CD4-positive, alpha-beta T cell treated with Interferon alpha-2 for 1 hour (primary cell): ENCODE data around the gene TMEM178B.
"Not testable (repeated sequence)": the region's sequence is repeated elsewhere in the genome, so short reads cannot be mapped to it uniquely, and the experiment has no call there.

Source experiments
- DNase-seq, 2 donors: peaks; one replicate each; pipeline ENCODE4 v3.0.0-alpha.2; 2020 to 2022

TMEM178B gene

GRCh38 chr7:141397236-141398163 is 323.6 kb downstream of the TMEM178B start:
- no peak for DNase-seq

- no peak for DNase-seq
These were observed 326.5 kb downstream of the TMEM178B start for GRCh38 chr7:141400356-141400755.

DNA sequence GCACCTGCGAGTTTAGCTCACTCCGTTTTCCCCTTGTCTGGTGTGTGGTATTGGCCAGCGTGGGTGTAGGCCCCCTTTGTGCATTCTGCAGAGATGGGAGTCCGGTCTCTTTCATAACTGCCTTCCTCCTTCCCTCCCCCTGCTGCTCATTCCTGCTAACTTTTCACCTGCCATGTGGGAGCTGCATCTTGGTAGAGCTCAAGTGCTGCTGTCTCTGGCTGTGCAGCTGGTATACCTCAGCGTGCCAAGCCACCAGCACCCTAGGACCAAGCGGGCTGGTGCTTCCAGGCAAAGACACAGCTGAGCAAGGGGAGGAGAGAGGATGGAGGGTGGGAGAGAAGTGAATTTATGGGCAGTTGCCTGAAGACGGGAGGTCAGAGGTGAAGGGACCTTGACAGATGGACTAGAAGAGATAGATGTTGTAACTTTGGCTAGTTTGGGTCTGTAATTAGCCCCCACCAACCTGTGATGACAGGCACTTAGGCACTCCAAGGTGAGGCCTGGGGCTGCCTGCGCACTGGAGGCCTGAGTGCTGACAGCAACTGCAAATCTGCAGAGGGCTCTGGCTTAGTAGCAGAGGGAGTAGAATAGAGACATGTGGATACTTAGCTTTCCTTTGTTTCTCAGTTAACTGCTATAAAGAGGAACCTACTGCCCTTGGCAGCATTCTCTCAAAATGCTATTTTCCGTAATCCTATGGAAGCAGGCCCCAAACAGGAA is 328.6 kb downstream of the TMEM178B start:
- no peak for DNase-seq

GRCh38 chr7:141403846-141404245 is 330.0 kb downstream of the TMEM178B start:
- not testable (repeated sequence) for DNase-seq

GRCh38 chr7:141406347-141406746 is 332.5 kb downstream of the TMEM178B start:
- DNase-seq: no peak

DNA sequence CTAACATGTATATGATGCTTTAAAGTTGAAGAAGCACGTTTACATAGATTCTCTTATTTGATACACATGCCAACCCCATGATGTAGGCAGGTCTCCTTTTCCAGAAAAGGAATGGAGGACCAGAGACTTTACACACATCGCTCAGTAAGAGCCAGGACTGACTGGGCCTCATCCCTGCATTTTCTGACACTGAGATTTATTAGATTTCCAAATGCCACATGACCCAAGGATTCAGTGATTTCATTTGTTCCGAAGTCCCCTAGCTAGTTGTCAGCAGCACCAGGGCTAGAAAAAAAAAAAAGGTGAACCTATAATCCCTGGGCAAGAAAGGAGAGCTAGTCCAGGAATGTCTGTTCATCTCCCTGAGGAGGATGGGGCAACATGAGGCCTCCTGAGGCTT is 334.0 kb downstream of the TMEM178B start:
- no peak for DNase-seq

DNA sequence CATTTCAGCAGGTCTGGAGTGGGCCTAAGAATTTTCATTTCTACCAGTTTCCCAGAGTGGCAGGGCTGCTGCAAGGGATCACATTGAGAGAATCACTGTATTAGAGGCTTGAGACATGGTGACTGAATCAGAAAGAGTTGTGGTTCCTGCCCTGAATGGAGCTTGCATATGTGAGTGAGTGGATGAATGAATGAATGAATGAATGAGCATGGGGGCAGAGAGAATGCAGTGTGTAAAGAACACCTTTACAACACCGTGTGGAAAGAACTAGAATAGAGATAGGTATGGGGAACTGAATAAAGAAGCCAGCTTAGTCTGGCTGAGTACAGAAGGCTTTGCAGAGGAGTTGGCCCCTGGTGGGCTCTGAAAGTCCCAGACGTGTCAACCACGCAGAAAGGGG is 334.6 kb downstream of the TMEM178B start:
- DNase-seq: no peak

- no peak for DNase-seq
These were observed 335.4 kb downstream of the TMEM178B start for GRCh38 chr7:141409219-141409618.

GRCh38 chr7:141409801-141410329 is 336.0 kb downstream of the TMEM178B start:
- DNase-seq: no peak

GRCh38 chr7:141410353-141411000 is 336.6 kb downstream of the TMEM178B start:
- DNase-seq: no peak

- no peak for DNase-seq
These were observed 337.3 kb downstream of the TMEM178B start for GRCh38 chr7:141411133-141411532.

GRCh38 chr7:141415999-141416398 is 342.1 kb downstream of the TMEM178B start:
- DNase-seq: no peak

GRCh38 chr7:141416650-141417270 is 342.9 kb downstream of the TMEM178B start:
- DNase-seq: no peak

DNA sequence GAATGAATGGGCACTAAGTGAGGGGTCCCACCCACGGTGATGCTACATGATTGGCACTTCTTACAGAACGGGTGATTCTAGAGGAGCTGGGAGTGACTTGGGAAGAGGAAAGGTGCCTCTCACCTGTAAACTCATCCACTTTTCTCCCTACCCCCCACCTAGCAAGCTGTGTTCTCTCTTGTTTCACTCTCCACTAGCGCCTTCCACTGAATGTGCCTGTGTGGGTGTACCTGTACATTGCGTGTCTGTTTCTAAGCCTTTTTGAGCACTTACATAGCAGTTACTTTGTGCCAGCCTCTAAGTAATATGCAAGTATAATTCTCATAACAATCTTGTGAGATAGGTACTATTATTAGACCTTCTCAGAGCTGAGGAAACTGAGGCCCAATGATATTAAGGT is 343.6 kb downstream of the TMEM178B start:
- DNase-seq: no peak

GRCh38 chr7:141418066-141418465 is 344.2 kb downstream of the TMEM178B start:
- no peak for DNase-seq

GRCh38 chr7:141421306-141421705 is 347.4 kb downstream of the TMEM178B start:
- no peak for DNase-seq

DNA sequence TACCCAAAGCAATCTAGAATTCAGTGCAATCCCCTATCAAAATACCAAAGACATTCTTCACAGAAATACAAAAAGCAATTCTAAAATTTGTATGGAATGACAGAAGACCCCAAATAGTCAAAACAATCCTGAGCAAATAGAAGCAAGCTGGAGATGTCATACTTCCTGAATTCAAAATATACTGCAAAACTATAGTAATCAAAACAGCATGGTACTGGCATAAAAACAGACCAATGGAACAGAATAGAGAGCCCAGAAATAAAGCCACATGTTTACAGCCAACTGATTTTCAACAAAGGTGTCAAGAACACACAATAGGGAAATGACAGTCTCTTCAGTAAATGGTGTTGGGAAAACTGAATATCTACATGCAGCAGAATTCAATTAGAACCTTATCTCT is 353.3 kb downstream of the TMEM178B start:
- DNase-seq: no peak

DNA sequence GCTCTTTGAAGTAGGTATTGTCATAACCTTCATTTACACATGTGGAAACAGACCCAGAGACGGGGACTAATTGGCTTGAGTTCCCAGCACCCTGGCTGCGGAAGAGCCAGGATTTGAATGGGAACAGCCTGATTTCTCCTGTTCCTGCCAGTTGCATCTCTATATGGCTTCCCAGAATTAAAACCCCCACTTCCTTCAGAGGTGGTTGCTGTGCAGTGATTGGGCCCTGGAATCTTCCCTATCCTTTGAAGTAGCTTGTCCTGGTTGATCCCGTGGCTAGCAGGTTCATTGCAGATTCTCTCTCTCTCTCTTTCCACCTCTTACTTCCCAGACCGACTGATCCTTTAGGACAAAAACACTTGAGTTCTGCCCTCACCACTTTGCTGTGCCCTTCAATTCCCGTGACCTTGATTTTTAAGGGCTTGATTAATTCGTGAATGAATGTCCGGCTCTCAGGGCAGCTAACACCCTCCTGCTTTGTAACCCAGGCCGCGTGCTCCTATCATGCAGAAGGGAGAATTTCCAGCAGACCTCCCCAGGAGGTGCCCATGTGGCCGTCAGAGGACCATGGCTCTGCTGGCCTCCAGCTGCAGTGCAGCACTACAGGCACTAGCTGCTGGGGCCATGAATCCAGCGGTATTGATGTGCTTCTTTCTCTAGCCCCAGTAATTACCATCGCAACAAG is 356.7 kb downstream of the TMEM178B start:
- DNase-seq: no peak

- no peak for DNase-seq
These were observed 357.2 kb downstream of the TMEM178B start for GRCh38 chr7:141431140-141431479.

GRCh38 chr7:141431711-141432110 is 357.8 kb downstream of the TMEM178B start:
- no peak for DNase-seq

- no peak for DNase-seq
These were observed 359.8 kb downstream of the TMEM178B start for GRCh38 chr7:141433698-141434097.

GRCh38 chr7:141436139-141436538 is 362.3 kb downstream of the TMEM178B start:
- DNase-seq: no peak
